Hematopoietic multipotent progenitor cell treated with erythropoietin and hydrocortisone succinate and interleukin-3 and kit ligand, for 17 days (in vitro differentiated cells): ENCODE results near the gene CCND1.

Source experiments
- DNase-seq: peaks from one replicate; pipeline ENCODE4 v3.0.0-alpha.2; 2015; ENCODE audit warnings: low spot score

CCND1 gene

DNA sequence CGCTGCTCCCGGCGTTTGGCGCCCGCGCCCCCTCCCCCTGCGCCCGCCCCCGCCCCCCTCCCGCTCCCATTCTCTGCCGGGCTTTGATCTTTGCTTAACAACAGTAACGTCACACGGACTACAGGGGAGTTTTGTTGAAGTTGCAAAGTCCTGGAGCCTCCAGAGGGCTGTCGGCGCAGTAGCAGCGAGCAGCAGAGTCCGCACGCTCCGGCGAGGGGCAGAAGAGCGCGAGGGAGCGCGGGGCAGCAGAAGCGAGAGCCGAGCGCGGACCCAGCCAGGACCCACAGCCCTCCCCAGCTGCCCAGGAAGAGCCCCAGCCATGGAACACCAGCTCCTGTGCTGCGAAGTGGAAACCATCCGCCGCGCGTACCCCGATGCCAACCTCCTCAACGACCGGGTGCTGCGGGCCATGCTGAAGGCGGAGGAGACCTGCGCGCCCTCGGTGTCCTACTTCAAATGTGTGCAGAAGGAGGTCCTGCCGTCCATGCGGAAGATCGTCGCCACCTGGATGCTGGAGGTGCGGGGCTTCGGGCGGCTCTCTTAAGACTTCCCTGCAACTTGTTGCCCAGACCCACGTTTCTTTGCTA, at the start of gene CCND1:
CCND1 (plus strand) TSS at position 162 of the 587 bp plus-strand sequence; CDS start at position 320, 158 bp downstream.
- DNase-seq = no peak

DNA sequence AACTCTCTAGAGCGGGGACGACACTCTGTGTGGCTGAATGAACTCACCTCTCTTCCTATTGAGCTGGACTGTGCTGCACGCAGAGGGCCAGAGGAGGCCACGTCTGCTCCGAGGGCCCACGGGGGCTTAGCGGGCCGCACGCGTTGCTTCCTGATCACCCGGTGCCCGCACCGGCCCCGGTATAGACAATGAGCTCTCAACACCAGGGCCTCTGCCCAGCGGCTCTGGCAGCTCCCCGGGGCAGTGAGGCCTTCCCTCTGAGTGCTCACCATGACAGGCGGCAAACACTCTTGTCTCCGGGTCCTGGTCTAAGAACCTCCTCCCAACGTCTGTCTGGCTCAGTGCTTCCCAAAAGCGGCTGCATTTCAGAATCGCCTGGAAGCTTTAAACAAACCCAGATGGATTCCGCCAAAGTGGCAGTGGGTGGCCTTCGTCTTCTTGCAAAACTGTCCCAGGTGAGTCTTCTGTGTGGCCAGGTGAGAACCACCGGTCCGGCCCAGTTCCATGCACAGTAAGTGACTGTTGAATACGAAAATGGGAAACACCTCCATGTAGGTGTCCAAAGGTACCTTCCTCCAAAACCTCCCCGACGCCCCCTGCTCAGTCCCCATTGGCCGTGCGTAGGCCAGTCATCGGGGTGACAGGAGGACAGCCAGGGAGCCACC, 47.8 kb upstream of the CCND1 start:
- no peak for DNase-seq

DNA sequence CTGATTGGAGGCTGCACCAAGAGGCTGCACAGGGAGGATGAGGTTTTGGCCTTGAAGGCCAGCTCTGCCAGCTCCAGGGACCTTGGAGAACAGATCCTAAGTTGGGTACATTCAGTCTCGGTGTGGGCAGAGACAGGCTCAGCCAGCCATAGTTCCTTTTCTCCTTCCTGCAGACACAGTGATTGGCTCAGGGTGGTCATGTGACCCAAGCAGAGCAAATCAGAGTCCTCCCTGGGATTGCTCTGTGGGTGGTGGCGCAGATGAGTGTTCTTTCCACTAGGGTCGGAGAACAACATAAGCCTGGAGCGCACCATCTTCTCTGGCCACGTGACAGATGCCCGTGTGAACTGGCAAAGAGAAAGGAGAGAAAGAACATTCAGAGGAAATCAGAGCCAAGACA, 47.1 kb upstream of the CCND1 start:
- DNase-seq = no peak

DNA sequence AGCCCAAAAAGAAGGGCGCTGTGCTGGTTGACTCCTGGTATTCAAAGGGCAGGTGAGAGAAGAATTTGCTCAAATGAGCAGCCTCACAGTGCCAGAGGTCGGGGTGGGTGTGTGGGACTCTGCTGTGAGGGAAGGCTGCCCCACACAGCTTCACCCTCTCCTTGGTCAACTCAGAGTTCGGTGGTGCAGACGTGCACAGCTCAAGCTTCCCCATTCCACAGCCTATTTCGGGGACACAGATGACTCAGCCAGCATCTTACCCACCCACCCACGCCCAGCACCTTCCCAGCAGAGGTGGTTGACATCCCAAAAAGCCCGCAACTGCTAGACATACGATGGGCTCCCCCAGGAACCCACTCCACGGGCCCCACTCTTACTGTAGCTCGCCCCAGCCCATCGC, 46.5 kb upstream of the CCND1 start:
- DNase-seq = no peak

DNA sequence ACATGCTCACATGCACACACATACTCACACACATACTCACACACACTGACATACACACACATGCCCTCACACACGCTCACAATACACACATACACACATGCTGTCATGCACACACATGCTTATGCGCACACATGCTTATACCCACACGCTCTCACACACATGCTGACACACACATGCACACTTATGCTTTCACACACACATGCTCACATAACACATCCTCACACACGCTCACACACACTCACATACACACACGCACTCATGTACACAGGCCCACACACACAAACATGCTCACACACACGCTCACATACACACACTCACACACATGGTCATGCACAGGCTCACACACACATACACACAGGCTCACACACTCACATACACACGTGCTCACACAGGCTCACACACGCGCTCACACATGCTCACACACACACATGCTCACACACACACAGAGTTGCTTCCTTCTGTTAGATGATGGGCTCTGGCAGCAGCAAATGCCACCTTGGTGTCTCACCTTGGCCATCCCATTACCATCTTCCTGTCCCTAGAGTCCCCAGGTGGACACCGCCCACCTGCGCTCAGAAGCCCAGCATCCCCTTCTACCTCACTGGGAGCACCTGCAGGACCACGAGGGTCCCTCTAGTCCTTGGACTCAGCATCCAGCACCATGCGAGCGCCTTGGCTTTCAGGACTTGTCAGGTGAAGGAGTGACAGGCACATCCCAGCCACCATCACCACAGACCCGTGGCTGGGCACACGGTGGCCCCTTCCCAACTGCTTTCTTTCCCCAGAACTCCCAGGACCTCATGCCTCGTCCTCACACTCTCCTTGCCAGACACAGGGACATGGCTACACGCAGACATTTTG, 44.9 kb upstream of the CCND1 start:
- DNase-seq = no peak

DNA sequence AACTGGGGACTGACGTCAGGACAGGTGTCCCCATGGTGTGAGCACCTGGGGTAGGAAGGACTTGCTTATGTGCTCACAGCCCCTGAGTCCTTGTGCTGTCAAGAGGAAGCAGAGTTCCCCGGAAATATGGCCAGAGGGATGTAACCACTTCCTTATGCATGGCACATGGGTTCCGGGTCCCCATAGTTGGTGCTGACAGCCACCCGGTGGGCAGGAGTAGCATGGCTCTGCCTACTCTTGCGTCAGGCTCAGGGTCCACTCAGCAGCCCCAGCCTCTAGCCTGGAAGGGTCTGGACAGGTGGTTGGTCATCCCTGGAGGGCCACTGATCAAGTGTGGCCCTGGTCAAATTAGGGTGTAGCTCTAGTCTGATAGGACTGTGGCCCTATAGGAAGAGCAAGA, 42.8 kb upstream of the CCND1 start:
- no peak for DNase-seq

- DNase-seq = no peak
These were observed 41.5 kb upstream of the CCND1 start for GRCh38 chr11:69599502-69599901.

- DNase-seq = no peak
These were observed 41.0 kb upstream of the CCND1 start for GRCh38 chr11:69600001-69600400.

GRCh38 chr11:69601011-69601975, 39.7 kb upstream of the CCND1 start:
- DNase-seq = no peak

- DNase-seq = no peak
These were observed 37.7 kb upstream of the CCND1 start for GRCh38 chr11:69603111-69603836.

DNA sequence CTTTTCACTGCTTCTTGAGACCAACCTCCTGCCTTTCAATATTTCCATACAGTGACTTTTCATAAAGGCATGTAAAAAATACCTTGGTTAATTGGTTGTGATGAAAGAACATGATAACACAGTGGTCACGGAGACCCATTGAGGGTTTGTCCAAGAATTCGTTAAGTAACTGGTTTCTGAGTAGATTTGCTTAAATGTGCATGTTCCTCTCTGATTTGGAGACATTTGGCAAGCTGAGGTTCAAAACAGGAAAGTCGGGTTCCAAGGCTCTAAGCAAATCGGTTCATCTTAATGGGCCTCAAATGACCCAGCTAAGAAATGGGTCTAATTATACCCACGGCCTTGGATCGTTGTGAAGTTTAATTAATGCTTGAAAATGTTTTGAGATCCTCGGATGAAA, 36.9 kb upstream of the CCND1 start:
- DNase-seq = no peak

GRCh38 chr11:69605737-69606526, 35.0 kb upstream of the CCND1 start:
- DNase-seq = no peak

DNA sequence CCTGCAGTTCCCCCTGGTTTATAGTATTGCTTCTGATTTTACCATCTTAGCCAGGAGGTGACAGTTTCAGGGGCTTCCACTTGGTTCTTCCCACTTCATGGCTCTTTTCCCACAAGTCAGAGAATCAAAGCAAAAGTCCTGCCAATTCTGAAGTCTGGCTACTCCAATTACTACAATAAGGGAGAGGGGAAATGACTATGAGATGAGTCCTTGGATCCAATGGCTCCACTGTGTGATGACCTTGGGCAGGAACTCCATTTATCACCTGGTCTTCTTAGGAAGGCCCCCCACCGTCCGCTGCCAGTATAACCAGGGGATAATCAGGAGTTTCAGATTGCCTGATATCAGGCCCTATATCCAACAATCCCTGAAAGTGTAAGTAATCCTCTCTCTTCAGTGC, 31.6 kb upstream of the CCND1 start:
- no peak for DNase-seq

DNA sequence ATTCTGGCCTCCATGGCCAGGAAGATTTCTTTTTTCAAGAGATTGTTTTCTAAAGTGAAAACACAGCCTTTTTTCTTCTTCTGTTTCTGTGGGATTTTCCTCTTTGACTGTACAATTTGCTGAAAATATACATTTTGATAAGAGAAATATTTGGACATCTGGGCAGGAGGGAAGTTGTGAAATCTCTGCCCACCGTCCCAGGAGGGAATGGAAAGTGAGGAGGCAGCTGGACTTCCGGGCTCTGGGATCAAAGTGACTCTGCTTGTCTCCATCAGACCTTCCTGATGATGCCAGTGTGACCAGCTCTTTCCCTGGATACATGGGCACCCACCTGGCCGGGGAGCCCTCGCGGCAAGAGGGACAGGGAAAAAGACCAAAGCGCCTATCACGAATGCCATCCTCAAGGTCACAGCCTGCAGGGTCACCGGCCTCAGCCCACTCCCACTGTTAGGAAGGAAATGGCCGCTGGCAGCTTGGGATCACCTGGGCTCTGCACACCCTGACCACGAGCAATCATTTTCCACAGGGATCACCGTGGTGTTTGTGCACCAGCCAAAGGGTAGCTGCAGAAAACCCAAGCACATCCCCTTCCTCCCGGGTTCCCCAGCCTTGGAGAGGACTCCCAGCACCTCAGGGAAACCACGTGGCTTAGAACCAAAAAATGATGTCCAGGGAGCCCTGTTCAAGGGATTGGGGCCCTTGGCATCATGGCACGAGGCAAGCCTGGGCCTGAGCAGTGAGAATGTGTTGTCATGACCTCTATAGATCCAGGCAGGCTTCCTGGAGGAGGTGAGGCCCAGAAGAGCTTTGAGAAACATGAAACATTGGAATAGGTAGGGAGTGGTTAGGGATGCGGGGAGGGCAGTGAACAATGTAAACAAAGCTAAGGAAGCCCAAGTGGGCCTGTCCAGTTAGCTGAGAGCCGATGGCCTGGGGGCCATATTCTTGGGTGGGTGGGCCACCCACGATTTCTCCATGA, 29.1 kb upstream of the CCND1 start:
- DNase-seq = no peak

- DNase-seq = no peak
These were observed 27.4 kb upstream of the CCND1 start for GRCh38 chr11:69613594-69613993.

DNA sequence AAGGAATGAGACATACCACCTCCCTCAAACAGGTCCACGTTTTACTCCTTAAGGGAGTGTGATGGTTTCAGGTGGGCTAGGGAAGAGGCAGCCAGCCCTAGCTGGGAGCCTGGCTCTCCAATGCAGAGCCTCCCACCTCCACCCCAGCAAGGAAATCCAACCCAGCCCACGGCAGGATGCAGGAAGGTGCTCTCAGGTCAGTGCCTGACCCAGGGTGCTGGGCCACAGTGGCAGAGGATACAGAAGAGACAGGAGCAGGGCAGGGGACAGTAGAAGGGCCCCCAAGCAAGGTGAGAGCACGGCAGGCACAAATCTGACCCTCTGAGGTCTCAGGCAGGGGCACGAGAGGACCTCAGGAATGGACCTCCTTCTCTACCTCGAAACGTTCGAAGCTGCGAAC, 26.9 kb upstream of the CCND1 start:
- no peak for DNase-seq

GRCh38 chr11:69615545-69616278, 25.2 kb upstream of the CCND1 start:
- no peak for DNase-seq

DNA sequence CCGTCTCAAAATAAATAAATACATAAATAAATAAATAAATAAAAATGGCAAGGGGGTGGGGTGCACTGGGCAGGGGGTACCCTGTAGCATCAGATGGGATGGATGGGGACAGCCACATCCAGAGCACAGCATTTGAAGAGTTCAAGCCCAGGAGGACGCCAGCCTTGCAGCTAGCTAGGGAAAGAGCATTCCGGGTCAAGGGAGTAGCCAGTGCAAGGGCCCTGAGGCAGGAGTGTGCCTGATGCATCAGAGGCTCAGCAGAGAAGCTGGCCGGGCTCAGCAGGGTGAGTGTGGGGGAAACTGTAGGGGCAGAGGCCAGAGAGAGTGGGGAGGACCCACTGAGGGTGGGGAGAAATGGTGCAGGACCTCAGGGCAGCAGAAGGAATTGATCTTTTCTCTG, 23.7 kb upstream of the CCND1 start:
- DNase-seq = no peak

- DNase-seq = no peak
These were observed 23.3 kb upstream of the CCND1 start for GRCh38 chr11:69617682-69618081.
